ENCODE data around the gene ZIC1. TPM values are rescaled to one million over a fixed set of nuclear protein-coding genes. Genes with fewer than 3 reads are reported as not detected.
A peak's percentile ranks its signal among the peaks of the same experiment; 100 is the strongest.

The ZIC1 gene
- not detected for total RNA-seq
- polyA plus RNA-seq: not detected
- not detected for total RNA-seq

DNA sequence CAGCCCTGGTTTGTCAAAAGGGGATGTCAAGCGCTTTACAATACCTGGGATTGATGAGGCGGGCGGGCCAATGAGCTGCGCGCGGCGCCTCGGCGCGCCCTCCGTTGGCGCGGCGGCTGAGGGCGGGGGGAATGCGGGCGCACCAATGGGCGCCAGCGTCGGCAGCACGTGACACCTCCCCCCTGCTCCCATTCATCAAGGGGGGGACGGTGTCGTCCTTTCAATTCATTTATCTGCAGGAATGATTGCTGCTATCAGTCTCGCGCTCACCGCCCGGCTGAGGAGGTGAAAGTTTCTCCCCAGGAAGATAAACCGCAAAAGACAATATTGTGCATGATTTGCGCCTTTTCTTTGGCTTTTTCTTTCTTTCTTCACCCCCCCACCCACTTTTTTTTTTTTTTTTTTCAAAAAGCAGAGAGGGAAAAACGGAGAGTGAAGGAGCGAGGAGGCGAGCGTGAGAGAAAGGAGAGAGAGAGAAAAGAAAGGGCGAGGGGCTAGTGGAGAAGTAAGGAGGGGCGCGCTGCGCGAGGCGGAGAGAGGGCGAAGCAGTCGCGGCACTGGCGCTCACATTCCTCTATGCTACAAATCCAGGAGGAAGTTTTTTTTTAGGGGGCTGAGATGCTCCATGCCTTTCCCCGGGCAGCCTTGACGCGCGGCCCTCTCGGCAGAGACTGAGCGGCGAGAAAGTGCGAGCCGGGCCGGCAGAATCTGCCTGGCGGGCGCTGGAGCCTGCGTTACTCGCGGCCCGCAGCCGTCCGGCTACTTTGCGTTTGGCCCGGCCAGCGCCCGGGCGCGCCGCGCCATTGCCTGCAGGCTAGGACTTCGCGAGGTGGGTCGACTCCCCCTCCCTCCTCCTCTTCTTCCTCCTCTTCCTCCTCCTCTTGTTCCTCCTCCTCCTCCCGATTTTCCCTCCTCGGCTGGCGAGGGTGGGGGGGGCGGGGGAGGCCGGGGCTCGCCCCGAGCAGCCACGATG is at the start of gene ZIC1:
Gene ZIC1 (plus strand): TSS at position 223 of the 973 bp plus-strand sequence. CDS start 748 bp downstream, at position 971.
- peaks cover 0 to 33% of the 10 kb centered on the region in 2 donors for H3K27me3 ChIP-seq (ENCODE audit: control insufficient read depth in 2 of 2, insufficient read depth in 2 of 2, low read length in 2 of 2)
- H3K27ac Mint-ChIP-seq: peak within 1 kb of the TSS in 2 of 9 donors; percentile 54 to 91

DNA sequence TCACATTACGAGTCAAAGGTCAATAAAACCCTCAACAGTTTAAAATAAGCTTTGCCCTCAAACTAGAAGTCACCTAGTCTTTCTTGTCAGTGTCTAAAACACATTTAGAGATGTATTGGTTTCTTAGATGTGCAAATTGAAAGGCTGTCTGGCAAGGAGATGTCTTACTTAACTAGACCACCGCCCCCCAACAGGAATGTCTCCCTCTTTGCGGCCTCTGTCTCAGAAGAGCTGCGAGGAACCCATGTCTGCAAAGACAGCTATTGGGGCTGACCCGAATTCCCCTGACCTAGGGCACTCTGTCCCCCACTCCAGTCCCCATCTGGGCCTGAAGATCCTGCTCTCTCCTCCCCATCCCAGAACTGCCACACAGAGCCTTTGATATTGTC is 49.1 kb upstream of the ZIC1 start:
- no peak for DNase-seq
- Mint-ChIP-seq H3K36me3 (peaks cover 0 to 11% (median 3%) of the 10 kb centered on the region in 5 donors), H3K27me3 (peaks cover 69 to 82% (median 71%) of the 10 kb centered on the region in 5 donors), H3K27ac (no peak overlapping the region), H3K9me3 (peaks cover 2 to 44% (median 17%) of the 10 kb centered on the region in 11 donors), H3K4me3 (no peak overlapping the region), H3K4me1 (peaks cover 0 to 9% (median 2%) of the 10 kb centered on the region in 7 donors)
- peaks cover 0 to 8% (median 0%) of the 10 kb centered on the region in 3 experiments for H3K9me3 ChIP-seq (ENCODE audit: control insufficient read depth in 2 of 3, low read length in 3 of 3)
- no peaks in the 10 kb centered on the region for H3K4me1 ChIP-seq (ENCODE audit: control insufficient read depth in 2 of 2, insufficient read depth in 2 of 2, low read length in 2 of 2)
- intact Hi-C loops (cut with micrococcal nuclease): no loop called here
- CTCF ChIA-PET: no interaction called here
- no peaks in the 10 kb centered on the region for H3K36me3 ChIP-seq (ENCODE audit: control insufficient read depth in 2 of 3, insufficient read depth in 3 of 3, low read length in 3 of 3)
- peaks cover 0 to 11% of the 10 kb centered on the region in 2 donors for H3K27me3 ChIP-seq (ENCODE audit: control insufficient read depth in 2 of 2, insufficient read depth in 2 of 2, low read length in 2 of 2)
- no peak overlapping the region for H3K27ac ChIP-seq (ENCODE audit: low read depth, low read length)
- POLR2A ChIA-PET: no interaction called here
- H3K4me3 ChIP-seq (ENCODE audit: low read length): no peak overlapping the region
- ATAC-seq: no peak

More for the DNA sequence above, at the start of gene ZIC1:
- Mint-ChIP-seq H3K36me3 (peaks cover 0 to 22% (median 10%) of the 10 kb centered on the region in 5 donors), H3K4me1 (peaks cover 14 to 54% (median 34%) of the 10 kb centered on the region in 7 donors), H3K9me3 (peaks cover 2 to 61% (median 25%) of the 10 kb centered on the region in 11 donors), H3K27me3 (peaks cover 76 to 86% (median 85%) of the 10 kb centered on the region in 5 donors), H3K4me3 (peak within 1 kb of the TSS; percentile 25 to 70 (median 47))
- no peak within 1 kb of the TSS for H3K4me3 ChIP-seq (ENCODE audit: low read length)
- ChIA-PET POLR2A (no interaction called here), CTCF (no interaction called here)
- no peak for ATAC-seq
- no peaks in the 10 kb centered on the region for H3K36me3 ChIP-seq (ENCODE audit: control insufficient read depth in 2 of 3, insufficient read depth in 3 of 3, low read length in 3 of 3)
- peaks cover 0 to 5% of the 10 kb centered on the region in 2 donors for H3K4me1 ChIP-seq (ENCODE audit: control insufficient read depth in 2 of 2, insufficient read depth in 2 of 2, low read length in 2 of 2)
- H3K27ac ChIP-seq (ENCODE audit: low read depth, low read length): no peak within 1 kb of the TSS
- intact Hi-C loops (cut with micrococcal nuclease): loop anchor here in 1 of 2 donors (5.0 kb wide), 1 partner anchor 52 kb away; no protein-coding TSS in a partner anchor
- H3K9me3 ChIP-seq (ENCODE audit: control insufficient read depth in 2 of 3, low read length in 3 of 3): peaks cover 0 to 14% (median 0%) of the 10 kb centered on the region in 3 experiments
- no peak for DNase-seq

DNA sequence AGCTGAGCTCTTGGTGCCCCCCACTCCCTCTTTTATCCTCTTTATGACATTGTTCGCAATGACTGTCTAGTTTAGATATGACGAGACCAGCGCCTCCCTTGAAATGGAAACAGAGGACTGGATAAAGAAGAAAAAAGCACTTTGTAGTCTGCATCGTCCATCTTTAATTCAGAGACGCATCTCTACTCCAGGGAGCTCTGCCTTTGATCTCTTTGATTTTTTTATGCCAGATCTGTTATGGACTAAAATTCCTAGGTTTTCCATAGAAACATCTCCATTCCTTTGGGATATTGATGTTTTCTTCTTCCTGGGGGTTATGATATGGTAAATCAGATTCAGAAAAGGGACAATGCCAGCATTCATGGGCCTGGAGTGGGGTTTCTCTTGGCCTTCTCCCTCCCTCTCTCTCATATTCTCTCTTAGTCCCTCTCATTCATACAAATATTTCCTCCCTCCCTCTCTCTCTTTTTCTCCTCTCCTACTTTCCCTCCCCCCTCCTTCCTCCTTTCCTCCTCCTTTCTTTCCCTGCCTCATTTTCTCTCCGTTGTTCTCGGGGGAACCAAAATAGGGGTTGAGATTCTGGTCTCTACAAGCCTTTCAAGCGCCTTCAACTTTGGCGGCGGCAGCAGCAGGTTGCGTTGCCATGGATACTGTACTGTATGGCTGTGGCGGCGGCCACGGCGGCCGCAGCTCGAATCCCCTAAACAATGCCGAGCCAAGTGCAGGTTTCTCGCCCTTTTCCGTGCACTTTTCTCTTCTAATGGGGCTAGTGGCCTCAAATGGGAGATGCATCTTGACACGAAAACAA is 48.3 kb upstream of the ZIC1 start:
- ChIA-PET POLR2A (no interaction called here), CTCF (no interaction called here)
- ATAC-seq: no peak
- H3K9me3 ChIP-seq (ENCODE audit: control insufficient read depth in 2 of 3, low read length in 3 of 3): peaks cover 0 to 8% (median 0%) of the 10 kb centered on the region in 3 experiments
- Mint-ChIP-seq H3K27ac (no peak overlapping the region), H3K27me3 (peaks cover 63 to 78% (median 68%) of the 10 kb centered on the region in 5 donors), H3K9me3 (peaks cover 2 to 45% (median 17%) of the 10 kb centered on the region in 11 donors), H3K4me1 (peaks cover 0 to 9% (median 2%) of the 10 kb centered on the region in 7 donors), H3K36me3 (peaks cover 0 to 11% (median 0%) of the 10 kb centered on the region in 5 donors), H3K4me3 (peak overlapping the region in 2 of 10 donors; percentile 15 to 23)
- intact Hi-C loops (cut with micrococcal nuclease): no loop called here
- peaks cover 0 to 9% of the 10 kb centered on the region in 2 donors for H3K27me3 ChIP-seq (ENCODE audit: control insufficient read depth in 2 of 2, insufficient read depth in 2 of 2, low read length in 2 of 2)
- DNase-seq: no peak
- H3K4me3 ChIP-seq (ENCODE audit: low read length): no peak overlapping the region
- H3K27ac ChIP-seq (ENCODE audit: low read depth, low read length): no peak overlapping the region
- H3K36me3 ChIP-seq (ENCODE audit: control insufficient read depth in 2 of 3, insufficient read depth in 3 of 3, low read length in 3 of 3): no peaks in the 10 kb centered on the region
- no peaks in the 10 kb centered on the region for H3K4me1 ChIP-seq (ENCODE audit: control insufficient read depth in 2 of 2, insufficient read depth in 2 of 2, low read length in 2 of 2)

DNA sequence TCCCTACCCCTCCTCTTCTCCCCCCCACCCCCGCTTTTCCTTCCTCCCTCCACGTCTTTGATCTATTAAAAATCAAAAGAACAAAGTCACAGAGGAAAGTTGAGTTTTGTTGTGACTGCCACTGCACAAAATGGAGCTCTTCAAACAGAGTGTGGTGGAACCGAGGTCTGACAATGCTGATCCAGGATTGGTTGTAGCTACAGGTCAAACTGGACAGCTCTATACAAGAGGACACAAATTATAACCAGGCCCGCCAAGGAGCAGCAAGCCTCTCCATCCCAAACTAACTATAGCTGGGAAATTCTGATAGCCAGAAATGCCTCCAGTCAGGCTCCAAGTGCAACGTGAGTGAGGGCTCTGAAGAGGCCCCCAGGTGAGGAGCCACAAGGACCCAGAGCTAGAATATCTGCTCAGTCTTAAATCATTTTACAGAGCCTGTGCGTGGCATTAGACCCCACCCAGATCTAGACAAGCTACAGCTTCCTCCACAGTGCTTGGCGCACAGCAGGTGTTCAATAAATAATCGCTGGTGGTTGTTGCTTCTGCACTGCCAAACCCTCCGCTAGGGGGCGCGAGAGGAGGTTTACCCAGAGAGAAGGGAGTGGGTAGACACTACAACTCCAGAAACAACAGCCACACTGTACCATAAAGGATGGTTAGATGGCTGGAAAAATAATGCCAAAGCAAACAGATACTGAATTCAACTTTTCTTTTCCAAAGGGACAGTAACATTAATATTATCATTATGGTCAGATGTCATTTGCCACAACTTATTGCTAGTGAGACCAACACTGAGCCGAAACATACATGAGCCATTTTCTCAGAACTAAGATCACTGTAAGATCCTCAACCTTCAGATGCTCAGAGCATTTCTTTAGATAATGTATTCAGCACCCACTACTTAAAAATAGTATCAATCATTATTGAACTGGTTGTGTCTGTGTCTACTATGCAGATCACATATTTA is 47.4 kb upstream of the ZIC1 start:
- H3K27me3 Mint-ChIP-seq: peaks cover 54 to 75% (median 60%) of the 10 kb centered on the region in 5 donors
- peak overlapping the region in 1 of 10 donors; percentile 23 for H3K4me3 Mint-ChIP-seq
- ChIA-PET CTCF (no interaction called here), POLR2A (no interaction called here)
- H3K36me3 Mint-ChIP-seq: peaks cover 0 to 9% (median 0%) of the 10 kb centered on the region in 5 donors
- no peak overlapping the region for H3K27ac Mint-ChIP-seq
- Histone ChIP-seq H3K36me3 (ENCODE audit: control insufficient read depth in 2 of 3, insufficient read depth in 3 of 3, low read length in 3 of 3) (no peaks in the 10 kb centered on the region), H3K4me3 (ENCODE audit: low read length) (no peak overlapping the region), H3K4me1 (ENCODE audit: control insufficient read depth in 2 of 2, insufficient read depth in 2 of 2, low read length in 2 of 2) (no peaks in the 10 kb centered on the region), H3K27me3 (ENCODE audit: control insufficient read depth in 2 of 2, insufficient read depth in 2 of 2, low read length in 2 of 2) (peaks cover 0 to 9% of the 10 kb centered on the region in 2 donors), H3K9me3 (ENCODE audit: control insufficient read depth in 2 of 3, low read length in 3 of 3) (peaks cover 0 to 7% (median 0%) of the 10 kb centered on the region in 3 experiments), H3K27ac (ENCODE audit: low read depth, low read length) (no peak overlapping the region)
- peaks cover 0 to 9% (median 2%) of the 10 kb centered on the region in 7 donors for H3K4me1 Mint-ChIP-seq
- peak in 1 of 9 donors; percentile 41 for DNase-seq
- peaks cover 2 to 37% (median 17%) of the 10 kb centered on the region in 11 donors for H3K9me3 Mint-ChIP-seq
- no peak for ATAC-seq
- intact Hi-C loops (cut with micrococcal nuclease): no loop called here

DNA sequence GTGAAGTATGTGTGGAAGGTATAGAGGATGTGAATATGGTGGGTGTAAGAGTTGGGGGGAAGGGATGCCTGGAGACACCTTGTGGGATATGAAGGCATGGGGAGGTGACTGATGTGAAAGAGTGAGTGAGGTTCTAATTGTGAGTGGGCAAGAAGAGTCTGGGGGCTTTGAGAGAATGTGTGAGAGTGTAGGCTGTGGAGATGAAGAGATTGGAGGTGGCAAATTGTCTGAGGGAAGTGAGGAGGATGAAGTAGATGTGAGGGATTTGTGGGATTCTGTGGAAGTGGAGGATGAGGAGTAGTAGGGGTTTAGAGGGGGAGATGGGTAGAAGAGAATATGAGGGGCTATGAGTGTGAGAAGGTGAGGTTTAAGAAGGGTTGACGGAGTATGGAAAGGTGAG is 44.4 kb upstream of the ZIC1 start:
- peaks cover 48 to 75% (median 54%) of the 10 kb centered on the region in 5 donors for H3K27me3 Mint-ChIP-seq
- intact Hi-C loops (cut with micrococcal nuclease): no loop called here

More for the DNA sequence above, 44.4 kb upstream of the ZIC1 start:
- Mint-ChIP-seq H3K27ac (no peak overlapping the region), H3K4me3 (no peak overlapping the region), H3K36me3 (peaks cover 0 to 5% (median 0%) of the 10 kb centered on the region in 5 donors), H3K4me1 (peaks cover 0 to 9% (median 2%) of the 10 kb centered on the region in 7 donors), H3K9me3 (peaks cover 0 to 39% (median 10%) of the 10 kb centered on the region in 11 donors)
- CTCF ChIA-PET: no interaction called here
- no peak overlapping the region for H3K4me3 ChIP-seq (ENCODE audit: low read length)
- H3K27me3 ChIP-seq (ENCODE audit: control insufficient read depth in 2 of 2, insufficient read depth in 2 of 2, low read length in 2 of 2): peaks cover 0 to 13% of the 10 kb centered on the region in 2 donors
- H3K27ac ChIP-seq (ENCODE audit: low read depth, low read length): no peak overlapping the region
- ATAC-seq (no peak), DNase-seq (no peak)
- no peaks in the 10 kb centered on the region for H3K36me3 ChIP-seq (ENCODE audit: control insufficient read depth in 2 of 3, insufficient read depth in 3 of 3, low read length in 3 of 3)
- POLR2A ChIA-PET: no interaction called here
- H3K9me3 ChIP-seq (ENCODE audit: control insufficient read depth in 2 of 3, low read length in 3 of 3): no peaks in the 10 kb centered on the region
- H3K4me1 ChIP-seq (ENCODE audit: control insufficient read depth in 2 of 2, insufficient read depth in 2 of 2, low read length in 2 of 2): no peaks in the 10 kb centered on the region
